Keratinocyte (primary cell): ENCODE measurements around the gene SPG7. TPM values are rescaled to one million over a fixed set of nuclear protein-coding genes. Genes with fewer than 3 reads are reported as not detected.

ENCODE experiments used
- DNase-seq: peaks from one replicate; pipeline ENCODE4 v3.0.0-alpha.2; 2011; ENCODE audit warnings: low read depth, missing footprints, low spot score
- FAIRE-seq: peaks from 2 replicates; lab custom pipeline; 2011; peaks lifted over from hg19 to GRCh38; lab: Jason Lieb, UNC
- H2AFZ ChIP-seq: 2 replicates; pipeline ENCODE4 v1.6.0; 2012; ENCODE audit warnings: low read length, control low read depth, inconsistent platforms; ENCODE audit not compliant: control insufficient read depth
- H3K27ac ChIP-seq: 2 replicates; pipeline ENCODE4 v1.5.1; 2011; ENCODE audit warnings: low read length; ENCODE audit not compliant: control insufficient read depth, insufficient read depth
- H3K27me3 ChIP-seq: 3 replicates; pipeline ENCODE4 v1.6.0; 2011; ENCODE audit warnings: low read length; ENCODE audit not compliant: control insufficient read depth, insufficient read depth; ENCODE audit errors: extremely low read depth
- H3K36me3 ChIP-seq, 2 experiments: 2 replicates in 1 of 2; 3 replicates in 1 of 2; pipeline ENCODE4 v1.5.1; 2011; ENCODE audit warnings: low read length in 2 of 2, mild to moderate bottlenecking in 1 of 2; ENCODE audit not compliant: control insufficient read depth in 2 of 2, insufficient read depth in 2 of 2; ENCODE audit errors: extremely low read depth in 1 of 2
- H3K4me1 ChIP-seq: 3 replicates; pipeline ENCODE4 v1.5.1; 2011; ENCODE audit warnings: low read length; ENCODE audit not compliant: control insufficient read depth, insufficient read depth; ENCODE audit errors: extremely low read depth
- H3K4me2 ChIP-seq: 3 replicates; pipeline ENCODE4 v1.6.0; 2011; ENCODE audit warnings: low read depth, low read length; ENCODE audit not compliant: control insufficient read depth, insufficient read depth; ENCODE audit errors: extremely low read depth
- H3K4me3 ChIP-seq, 3 experiments: fragments of 200-600 bp in 1 of 3; sonication (generic) in 1 of 3; 2 replicates in 2 of 3; 3 replicates in 1 of 3; pipeline ENCODE4 v1.5.1; 2011 to 2016; ENCODE audit warnings: low read length in 3 of 3, mild to moderate bottlenecking in 3 of 3, control low read depth in 2 of 3, inconsistent platforms in 1 of 3, low read depth in 1 of 3, mixed read lengths in 1 of 3, mixed run types in 1 of 3, moderate library complexity in 1 of 3; ENCODE audit not compliant: control insufficient read depth in 2 of 3, insufficient read depth in 2 of 3; ENCODE audit errors: extremely low read depth in 1 of 3
- H3K79me2 ChIP-seq: 2 replicates; pipeline ENCODE4 v1.6.0; 2012; ENCODE audit warnings: low read length; ENCODE audit not compliant: control insufficient read depth, insufficient read depth
- H3K9ac ChIP-seq: 3 replicates; pipeline ENCODE4 v1.6.0; 2011; ENCODE audit warnings: low read length; ENCODE audit not compliant: control insufficient read depth, insufficient read depth; ENCODE audit errors: extremely low read depth
- H3K9me1 ChIP-seq: 3 replicates; pipeline ENCODE4 v1.6.0; 2011; ENCODE audit warnings: low read length; ENCODE audit not compliant: control insufficient read depth, insufficient read depth; ENCODE audit errors: extremely low read depth
- H3K9me3 ChIP-seq: 2 replicates; pipeline ENCODE4 v1.5.1; 2012; ENCODE audit warnings: low read depth, low read length; ENCODE audit not compliant: control insufficient read depth
- H4K20me1 ChIP-seq: 3 replicates; pipeline ENCODE4 v1.6.0; 2011; ENCODE audit warnings: low read length; ENCODE audit not compliant: control insufficient read depth, insufficient read depth; ENCODE audit errors: extremely low read depth
- CTCF ChIP-seq, 3 experiments: IDR thresholded peaks in 1 of 3; conservative IDR thresholded peaks in 1 of 3; optimal IDR thresholded peaks in 1 of 3; 2 replicates in 2 of 3; 3 replicates in 1 of 3; pipeline versions ENCODE3 to v1.5.1; 2011; ENCODE audit warnings: low read length in 3 of 3, mild to moderate bottlenecking in 3 of 3, moderate library complexity in 2 of 3, control low read depth in 1 of 3, inconsistent platforms in 1 of 3; ENCODE audit not compliant: insufficient read depth in 2 of 3; ENCODE audit errors: extremely low read depth in 1 of 3
- EZH2 ChIP-seq: IDR thresholded peaks from one replicate; pipeline ENCODE4 v1.6.1; 2012; ENCODE audit warnings: inconsistent platforms, mild to moderate bottlenecking, low read length, moderate library complexity
- dilution Hi-C: fragments of 300-500 bp; cut with MboI; formaldehyde crosslinking; loops from one replicate; pipeline ENCODE4 v1.7.0; 2020; ENCODE audit warnings: low sequenced_read_pairs; ENCODE audit not compliant: extremely low pct_ligation_motif_present
- polyA plus RNA-seq, 5 experiments: library from polyadenylated mRNA; depleted of rRNA in 3 of 5; stranded (reverse) in 3 of 5; stranded (forward) in 1 of 5; unstranded in 1 of 5; fragments of >200 nt; gene quantifications; 1 replicate in 1 of 5; 2 replicates in 3 of 5; 3 replicates in 1 of 5; pipeline versions ENCODE4 v1.2.1 to v1.2.3, GENCODE V29; 2011 to 2012; ENCODE audit warnings: missing spikeins in 2 of 5, low read depth in 1 of 5, low replicate concordance in 1 of 5

SPG7 gene
- polyA plus RNA-seq, 1 donor (not counting 4 experiments of a cell fraction or from before 2014, with no cell fraction given): 45.2 TPM

- Histone ChIP-seq H3K4me2 (no peak overlapping the region), H3K36me3 (peaks cover 31 to 41% of the 10 kb centered on the region in 2 experiments), H4K20me1 (no peaks in the 10 kb centered on the region), H3K4me3 (no peak overlapping the region), H3K4me1 (no peaks in the 10 kb centered on the region), H3K9me1 (no peaks in the 10 kb centered on the region), H3K27me3 (no peaks in the 10 kb centered on the region), H3K27ac (no peak overlapping the region), H2AFZ (no peak overlapping the region), H3K79me2 (no peaks in the 10 kb centered on the region), H3K9me3 (no peaks in the 10 kb centered on the region), H3K9ac (no peak overlapping the region)
- DNase-seq: no peak
- dilution Hi-C loops: no loop called here
- no peak for FAIRE-seq
- no peak for TF ChIP-seq CTCF (optimal IDR thresholded peaks at IDR 0.05 in 1 of 3, IDR thresholded peaks at IDR 0.05 in 1 of 3, conservative IDR thresholded peaks at IDR 0.05 in 1 of 3; ENCODE audit: extremely low read depth in 1 of 3, insufficient read depth in 2 of 3, low read length in 3 of 3)
Measured at GRCh38 chr16:89547860-89548259, 39.7 kb downstream of the SPG7 start.

GRCh38 chr16:89548344-89549006 is 40.3 kb downstream of the SPG7 start:
- no peaks in the 10 kb centered on the region for H3K9me1 ChIP-seq
- DNase-seq: no peak
- dilution Hi-C loops: no loop called here
- no peaks in the 10 kb centered on the region for H4K20me1 ChIP-seq
- H3K27ac ChIP-seq: no peak overlapping the region
- no peaks in the 10 kb centered on the region for H3K27me3 ChIP-seq
- no peak overlapping the region for H3K4me3 ChIP-seq
- no peaks in the 10 kb centered on the region for H3K4me1 ChIP-seq
- no peak overlapping the region for H2AFZ ChIP-seq
- no peak overlapping the region for H3K4me2 ChIP-seq
- peaks cover 32 to 45% of the 10 kb centered on the region in 2 experiments for H3K36me3 ChIP-seq
- FAIRE-seq: no peak
- no peak overlapping the region for H3K9ac ChIP-seq
- no peak for TF ChIP-seq CTCF (optimal IDR thresholded peaks at IDR 0.05 in 1 of 3, IDR thresholded peaks at IDR 0.05 in 1 of 3, conservative IDR thresholded peaks at IDR 0.05 in 1 of 3; ENCODE audit: extremely low read depth in 1 of 3, insufficient read depth in 2 of 3, low read length in 3 of 3)
- TF ChIP-seq EZH2: no peak
- H3K79me2 ChIP-seq: no peaks in the 10 kb centered on the region
- no peaks in the 10 kb centered on the region for H3K9me3 ChIP-seq
